Measurements from ENCODE around the gene DUSP11.

GRCh38 chr2:73746015-73746876 lies 33.7 kb downstream of the DUSP11 start:
- TF ChIP-seq, protein P1, sequence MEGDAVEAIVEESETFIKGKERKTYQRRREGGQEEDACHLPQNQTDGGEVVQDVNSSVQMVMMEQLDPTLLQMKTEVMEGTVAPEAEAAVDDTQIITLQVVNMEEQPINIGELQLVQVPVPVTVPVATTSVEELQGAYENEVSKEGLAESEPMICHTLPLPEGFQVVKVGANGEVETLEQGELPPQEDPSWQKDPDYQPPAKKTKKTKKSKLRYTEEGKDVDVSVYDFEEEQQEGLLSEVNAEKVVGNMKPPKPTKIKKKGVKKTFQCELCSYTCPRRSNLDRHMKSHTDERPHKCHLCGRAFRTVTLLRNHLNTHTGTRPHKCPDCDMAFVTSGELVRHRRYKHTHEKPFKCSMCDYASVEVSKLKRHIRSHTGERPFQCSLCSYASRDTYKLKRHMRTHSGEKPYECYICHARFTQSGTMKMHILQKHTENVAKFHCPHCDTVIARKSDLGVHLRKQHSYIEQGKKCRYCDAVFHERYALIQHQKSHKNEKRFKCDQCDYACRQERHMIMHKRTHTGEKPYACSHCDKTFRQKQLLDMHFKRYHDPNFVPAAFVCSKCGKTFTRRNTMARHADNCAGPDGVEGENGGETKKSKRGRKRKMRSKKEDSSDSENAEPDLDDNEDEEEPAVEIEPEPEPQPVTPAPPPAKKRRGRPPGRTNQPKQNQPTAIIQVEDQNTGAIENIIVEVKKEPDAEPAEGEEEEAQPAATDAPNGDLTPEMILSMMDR (IDR thresholded peaks at IDR 0.05) = no peak
- TF ChIP-seq POLR2A (IDR thresholded peaks at IDR 0.05) (no peak), EP300 (IDR thresholded peaks at IDR 0.05) (peak in 1 of 2 donors; percentile 51)
